Pons (tissue), 1 donor: Measurements from ENCODE around the gene PTGER1.
"Not testable (repeated sequence)": the region's sequence is repeated elsewhere in the genome, so short reads cannot be mapped to it uniquely, and the experiment has no call there.

Experiments
- DNase-seq: peaks from one replicate; pipeline ENCODE4 v3.0.0-alpha.2; 2016; ENCODE audit warnings: low spot score

PTGER1 gene

DNA sequence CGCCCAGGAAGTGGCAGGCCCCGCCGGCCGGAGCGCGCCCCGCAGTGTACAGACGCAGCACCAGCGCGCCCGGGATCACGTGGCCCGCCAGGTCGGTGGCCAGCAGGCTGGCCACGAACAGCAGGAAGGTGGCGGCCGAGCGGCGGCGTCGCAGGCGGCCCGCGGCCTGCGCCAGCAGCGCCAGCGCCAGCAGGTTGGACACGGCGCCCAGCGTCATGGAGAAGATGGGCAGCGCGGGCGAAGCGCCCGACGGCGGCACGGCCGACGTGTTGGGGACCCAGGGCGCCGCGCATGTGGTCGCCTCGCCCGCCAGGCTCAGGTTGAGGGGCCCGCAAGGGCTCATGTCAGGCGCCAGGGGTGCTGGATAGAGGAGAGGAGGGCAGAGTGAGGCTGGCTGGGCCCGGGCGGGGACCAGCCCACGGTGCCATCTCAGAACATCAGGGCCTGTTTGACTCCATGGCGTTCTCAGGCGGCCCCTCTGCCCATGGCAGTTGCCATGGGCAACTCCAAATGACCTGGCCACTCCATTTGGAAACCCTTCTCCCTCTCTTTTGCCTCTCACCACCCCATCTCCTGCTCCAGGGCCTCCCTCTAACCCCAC is 1.1 kb downstream of the PTGER1 start:
- no peak for DNase-seq

DNA sequence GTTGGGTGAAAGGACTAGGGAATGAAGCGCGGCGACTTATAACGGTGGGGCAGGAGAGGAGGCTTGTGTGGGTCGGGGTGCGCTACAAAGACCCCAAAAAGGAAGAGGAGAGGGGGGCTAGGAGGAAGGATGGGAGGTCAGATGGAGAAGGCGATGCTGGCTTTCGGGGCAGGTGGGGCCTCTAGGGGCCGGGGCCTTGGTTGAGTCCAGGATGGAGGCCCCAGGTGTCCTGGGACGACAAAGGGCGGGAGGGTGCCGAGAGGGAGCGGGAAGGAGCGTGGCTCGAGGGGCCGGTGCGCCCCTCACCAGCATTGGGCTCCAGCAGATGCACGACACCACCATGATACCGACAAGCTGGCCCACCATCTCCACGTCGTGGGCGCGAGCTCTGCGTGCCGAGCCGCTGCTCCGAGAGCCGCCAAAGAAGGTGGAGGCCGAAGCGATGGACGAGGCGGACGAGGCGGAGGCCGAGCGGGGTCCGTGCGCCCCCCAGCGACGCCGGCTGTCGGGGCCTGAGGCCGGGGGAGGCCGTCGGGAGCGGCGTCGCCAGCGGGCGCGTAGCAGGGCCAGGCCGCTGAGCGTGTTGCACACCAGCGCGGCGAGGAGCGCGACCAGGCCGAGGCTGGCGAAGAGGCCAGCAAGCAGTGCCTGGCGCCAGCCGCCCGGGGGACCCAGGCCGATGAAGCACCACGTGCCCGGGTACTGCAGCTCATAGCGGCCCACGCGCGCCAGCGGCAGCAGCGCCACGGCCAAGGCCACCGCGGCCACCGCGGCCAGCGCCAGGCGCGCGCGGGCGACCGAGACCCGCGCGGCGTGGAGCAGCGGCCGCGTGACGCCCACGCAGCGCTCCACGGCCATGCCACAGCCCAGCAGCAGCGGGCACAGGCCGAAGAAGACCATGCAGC is 1.8 kb downstream of the PTGER1 start:
- no peak for DNase-seq

DNA sequence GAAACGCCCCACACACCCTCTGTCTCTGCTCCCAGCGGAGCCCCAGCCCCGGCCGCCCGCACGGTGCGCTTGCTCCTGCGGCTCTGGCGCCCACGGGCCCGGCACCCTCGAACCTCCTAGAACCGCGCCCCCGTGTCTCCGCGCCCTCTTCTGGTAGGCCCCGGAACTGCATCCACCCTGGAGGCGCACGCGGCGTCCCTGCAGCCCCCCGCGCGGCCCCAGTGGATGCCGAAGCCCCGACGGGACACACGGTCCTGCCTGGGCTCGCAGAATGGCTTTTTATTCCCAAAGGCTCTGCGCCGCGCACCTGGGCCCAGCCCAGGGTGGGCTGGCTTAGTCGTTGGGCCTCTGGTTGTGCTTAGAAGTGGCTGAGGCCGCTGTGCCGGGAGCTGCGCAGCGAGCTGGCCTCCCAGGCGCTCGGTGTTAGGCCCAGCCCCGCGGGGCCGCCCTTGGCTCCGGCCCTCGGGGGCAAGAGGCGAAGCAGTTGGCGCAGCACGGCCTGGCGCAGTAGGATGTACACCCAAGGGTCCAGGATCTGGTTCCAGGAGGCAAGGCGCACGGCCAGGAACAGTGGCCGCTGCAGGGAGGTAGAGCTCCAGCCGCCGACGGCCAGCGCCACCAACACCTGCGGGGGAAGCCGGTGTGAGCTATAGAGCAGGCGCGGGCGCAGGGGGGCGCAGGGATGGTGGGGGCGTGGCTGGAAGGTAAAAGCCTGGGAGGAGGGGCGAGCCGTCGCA is 2.8 kb downstream of the PTGER1 start:
- no peak for DNase-seq

DNA sequence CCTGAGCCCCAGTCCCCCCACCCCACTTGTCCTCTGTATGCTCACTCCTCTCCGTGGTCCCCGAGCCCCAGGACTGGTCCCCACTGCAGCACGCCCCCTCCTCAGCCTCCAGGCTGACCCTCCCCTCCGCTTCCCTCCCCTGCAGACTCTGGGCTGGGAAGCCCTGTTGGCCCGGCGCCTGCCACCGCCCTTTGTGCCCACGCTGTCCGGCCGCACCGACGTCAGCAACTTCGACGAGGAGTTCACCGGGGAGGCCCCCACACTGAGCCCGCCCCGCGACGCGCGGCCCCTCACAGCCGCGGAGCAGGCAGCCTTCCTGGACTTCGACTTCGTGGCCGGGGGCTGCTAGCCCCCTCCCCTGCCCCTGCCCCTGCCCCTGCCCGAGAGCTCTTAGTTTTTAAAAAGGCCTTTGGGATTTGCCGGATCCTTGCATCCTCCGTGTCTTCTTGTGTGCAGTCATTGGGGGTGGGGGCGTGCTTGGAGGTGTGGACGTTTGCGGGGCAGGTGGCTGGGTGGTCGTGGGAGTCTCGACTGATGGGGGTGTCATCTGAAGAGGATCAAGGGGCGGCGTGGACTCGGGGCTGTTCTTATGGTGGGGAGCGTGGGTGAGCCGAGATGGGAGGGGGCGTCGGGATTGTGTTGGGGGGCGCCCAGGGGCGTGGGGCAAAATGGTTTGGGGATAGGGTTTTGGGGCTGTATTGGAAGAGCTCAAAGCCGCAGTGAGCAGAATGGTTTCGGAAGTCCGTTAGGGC is 3.5 kb downstream of the PTGER1 start:
- no peak for DNase-seq

DNA sequence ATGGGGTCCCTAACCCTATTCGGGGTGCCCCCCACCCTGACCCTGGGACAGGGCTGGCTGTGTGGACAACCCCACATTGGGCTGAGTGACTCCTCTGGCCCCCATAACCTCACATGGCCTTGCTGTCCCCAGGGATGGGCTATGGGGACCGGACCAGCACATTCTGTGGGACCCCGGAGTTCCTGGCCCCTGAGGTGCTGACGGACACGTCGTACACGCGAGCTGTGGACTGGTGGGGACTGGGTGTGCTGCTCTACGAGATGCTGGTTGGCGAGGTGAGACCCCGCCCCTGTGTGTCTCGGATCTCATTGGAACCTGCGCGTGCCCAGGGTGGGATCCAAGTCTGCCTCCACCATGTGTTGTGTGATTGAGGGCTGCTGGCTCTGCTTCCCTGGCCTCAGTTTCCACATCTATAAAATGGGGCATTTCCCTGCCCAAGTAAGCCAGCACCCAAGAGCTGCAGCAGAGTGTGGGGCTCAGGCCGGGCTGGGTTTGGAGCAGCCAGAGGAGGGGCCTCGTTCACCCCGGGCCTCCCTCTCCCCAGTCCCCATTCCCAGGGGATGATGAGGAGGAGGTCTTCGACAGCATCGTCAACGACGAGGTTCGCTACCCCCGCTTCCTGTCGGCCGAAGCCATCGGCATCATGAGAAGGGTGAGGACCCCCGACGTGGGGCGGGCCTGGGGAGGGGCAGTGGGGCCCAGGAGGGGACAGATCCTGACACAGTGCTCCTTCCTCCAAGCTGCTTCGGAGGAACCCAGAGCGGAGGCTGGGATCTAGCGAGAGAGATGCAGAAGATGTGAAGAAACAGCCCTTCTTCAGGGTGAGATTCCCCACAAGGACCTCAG is 4.9 kb downstream of the PTGER1 start:
- no peak for DNase-seq

DNA sequence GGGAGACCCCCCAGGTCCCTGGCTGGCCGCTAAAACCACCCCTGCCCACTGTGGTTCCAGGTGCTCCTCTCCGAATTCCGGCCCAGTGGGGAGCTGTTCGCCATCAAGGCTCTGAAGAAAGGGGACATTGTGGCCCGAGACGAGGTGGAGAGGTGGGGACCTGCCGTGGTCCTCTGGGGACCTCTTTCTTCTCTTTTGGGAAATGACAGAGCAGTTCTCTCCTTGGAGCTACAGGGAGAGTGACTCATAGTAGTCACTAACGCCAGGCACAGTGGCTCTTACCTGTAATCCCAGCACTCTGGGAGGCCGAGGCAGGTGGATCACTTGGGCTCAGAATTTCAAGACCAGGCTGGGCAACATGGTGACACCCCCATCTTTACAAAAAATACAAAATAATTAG is 7.3 kb downstream of the PTGER1 start:
- DNase-seq = no peak

DNA sequence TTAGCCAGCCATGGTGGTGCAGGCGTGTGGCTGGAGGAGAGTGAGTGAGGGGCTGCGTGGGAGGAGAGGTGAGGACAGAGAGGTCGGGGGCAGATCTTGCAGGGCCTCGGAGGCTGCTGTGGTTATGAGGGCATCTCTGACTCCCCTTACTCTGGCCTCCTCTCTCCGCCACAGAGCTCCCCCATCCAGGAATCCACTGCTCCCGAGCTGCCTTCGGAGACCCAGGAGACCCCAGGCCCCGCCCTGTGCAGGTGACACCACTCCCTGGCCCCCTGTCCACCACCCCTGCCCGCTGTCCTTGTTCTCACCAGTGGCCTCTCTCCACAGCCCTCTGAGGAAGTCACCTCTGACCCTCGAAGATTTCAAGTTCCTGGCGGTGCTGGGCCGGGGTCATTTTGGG is 7.8 kb downstream of the PTGER1 start:
- DNase-seq = no peak

DNA sequence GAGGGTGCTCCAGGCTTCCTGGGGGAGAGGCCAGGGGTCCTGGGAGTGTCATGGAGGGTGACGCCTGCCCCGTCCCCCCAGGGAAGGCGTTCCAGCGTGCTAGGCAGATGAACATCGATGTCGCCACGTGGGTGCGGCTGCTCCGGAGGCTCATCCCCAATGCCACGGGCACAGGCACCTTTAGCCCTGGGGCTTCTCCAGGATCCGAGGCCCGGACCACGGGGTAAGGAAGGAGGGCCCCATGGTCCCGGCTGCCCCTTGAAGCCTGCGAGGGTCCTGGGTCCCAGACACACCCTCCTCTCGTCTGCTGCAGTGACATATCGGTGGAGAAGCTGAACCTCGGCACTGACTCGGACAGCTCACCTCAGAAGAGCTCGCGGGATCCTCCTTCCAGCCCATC is 11.4 kb downstream of the PTGER1 start:
- no peak for DNase-seq

DNA sequence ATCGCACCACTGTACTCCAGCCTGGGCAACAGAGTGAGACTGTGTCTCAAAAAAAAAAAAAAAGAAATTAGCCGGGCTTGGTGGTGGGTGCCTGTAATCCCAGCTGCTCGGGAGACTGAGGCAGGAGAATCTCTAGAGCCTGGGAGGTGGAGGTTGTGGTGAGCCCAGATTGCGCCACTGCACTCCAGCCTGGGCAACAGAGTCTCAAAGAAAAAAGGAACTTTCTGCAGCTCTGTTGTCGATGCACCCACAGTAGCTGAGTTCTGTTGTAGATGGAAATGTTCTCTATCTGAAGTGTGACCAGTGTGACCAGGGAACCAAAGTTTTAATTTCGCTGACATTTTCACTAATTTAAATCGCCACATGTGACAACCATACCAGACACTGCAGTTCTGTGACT is 12.8 kb downstream of the PTGER1 start:
- not testable (repeated sequence) for DNase-seq

DNA sequence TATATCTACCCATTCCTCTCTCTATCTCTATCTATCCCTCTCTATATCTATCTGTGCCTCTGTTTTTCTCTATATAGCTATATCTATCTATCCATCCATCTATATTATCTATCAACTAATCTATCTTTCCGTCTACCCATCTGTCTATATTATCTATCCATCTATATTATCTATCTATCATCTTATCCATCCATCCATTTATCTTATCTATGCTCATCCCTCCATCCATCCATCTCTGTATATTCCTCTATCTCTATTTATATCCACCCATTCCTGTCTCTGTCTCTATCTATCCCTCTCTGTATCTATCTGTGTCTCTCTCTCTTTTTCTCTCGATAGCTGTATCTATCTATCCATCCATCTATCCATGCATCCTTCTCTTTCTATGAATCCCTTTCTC is 14.2 kb downstream of the PTGER1 start:
- DNase-seq = no peak

DNA sequence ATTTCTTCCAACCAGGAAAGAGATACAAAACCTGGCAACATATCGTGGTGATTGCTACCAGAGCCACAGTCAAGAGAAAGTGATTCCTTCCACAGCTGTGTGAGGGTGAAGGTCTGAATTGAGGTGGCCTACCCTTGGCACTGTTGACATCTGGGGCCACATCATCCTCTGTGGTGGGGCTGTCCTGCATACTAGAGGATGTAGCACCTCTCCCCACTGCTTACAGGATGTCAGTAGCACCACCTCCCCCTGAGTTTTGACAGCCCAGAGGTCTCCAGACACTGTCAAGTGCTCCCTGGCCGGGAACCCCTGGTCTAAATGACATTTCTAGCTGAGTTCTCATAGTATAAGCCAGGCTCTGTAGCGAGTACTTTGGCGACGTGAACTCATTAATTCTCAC is 15.5 kb downstream of the PTGER1 start:
- no peak for DNase-seq

DNA sequence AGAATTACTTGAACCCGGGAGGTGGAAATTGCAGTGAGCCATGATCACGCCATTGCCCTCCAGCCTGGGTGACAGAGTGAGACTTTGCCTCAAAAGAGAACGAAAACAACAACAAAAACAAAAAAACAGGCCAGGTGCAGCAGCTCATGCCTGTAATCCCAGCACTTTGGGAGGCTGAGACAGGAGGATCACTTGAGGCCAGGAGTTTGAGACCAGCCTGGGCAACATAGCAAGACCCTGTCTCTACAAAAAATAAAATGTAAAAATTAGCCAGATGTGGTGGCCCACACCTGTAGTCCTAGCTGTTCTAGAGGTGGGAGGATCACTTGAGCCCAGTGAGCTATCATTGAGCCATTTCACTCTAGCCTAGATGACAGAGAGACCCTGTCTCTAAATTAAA is 22.9 kb downstream of the PTGER1 start:
- not testable (repeated sequence) for DNase-seq

DNA sequence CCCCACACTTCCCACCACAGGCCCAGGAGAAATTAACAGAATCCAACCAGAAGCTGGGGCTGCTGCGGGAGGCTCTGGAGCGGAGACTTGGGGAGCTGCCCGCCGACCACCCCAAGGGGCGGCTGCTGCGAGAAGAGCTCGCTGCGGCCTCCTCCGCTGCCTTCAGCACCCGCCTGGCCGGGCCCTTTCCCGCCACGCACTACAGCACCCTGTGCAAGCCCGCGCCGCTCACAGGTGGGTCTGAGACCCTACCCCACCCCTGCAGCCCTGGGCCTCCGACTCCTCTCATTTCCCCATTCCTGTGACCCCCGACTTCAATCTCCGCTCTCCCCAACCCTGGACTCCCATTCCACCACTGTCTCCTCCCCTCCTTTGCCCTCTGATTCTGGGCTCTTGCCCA is 24.3 kb downstream of the PTGER1 start:
- DNase-seq = no peak

DNA sequence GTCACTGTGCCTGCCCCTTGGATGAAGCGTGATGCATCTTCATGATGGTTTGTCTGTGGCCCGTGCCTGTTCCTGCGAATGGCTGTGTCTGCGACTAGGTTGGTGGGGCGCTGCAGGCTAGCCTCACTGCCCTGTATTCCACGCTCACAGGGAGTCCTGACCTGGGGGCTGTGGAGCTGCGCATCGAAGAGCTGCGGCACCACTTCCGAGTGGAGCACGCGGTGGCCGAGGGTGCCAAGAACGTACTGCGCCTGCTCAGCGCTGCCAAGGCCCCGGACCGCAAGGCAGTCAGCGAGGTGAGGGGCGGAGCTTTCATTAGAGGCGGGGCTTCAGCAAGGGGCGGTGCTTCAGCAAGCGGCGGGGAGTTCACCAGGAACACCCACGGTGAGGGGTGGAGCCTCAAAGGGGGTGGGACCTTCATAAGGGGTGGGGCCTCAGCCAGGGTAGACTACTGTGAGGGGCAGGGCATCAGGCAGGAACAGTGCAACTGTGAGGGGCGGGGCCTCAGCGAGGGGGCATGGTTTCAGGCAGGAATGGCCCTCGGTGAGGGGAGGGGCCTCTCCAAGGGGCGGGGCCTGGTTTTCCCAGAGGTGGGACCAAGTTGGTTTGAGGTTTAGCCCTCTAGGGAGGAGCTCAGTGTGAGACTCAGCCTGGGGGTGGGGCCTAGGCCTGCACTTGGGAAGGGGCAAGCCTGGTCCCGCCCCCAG is 24.8 kb downstream of the PTGER1 start:
- no peak for DNase-seq

DNA sequence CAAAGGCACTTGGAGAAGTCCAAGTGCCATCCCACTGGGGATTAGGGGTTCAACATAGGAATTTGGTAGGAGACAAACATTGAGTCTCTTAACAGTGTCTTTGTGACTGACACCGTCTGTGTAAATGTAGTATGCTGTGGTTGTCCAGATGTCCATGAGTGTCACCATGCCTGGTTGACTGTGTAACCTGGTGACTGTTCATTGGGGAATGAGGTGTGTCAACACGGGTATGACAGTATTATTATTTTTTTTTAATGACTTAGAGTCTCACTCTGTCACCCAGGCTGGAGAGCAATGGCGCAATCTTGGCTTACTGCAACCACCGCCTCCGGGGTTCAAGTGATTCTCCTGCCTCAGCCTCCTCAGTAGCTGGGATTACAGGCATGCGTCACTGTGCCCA is 25.8 kb downstream of the PTGER1 start:
- DNase-seq = no peak

DNA sequence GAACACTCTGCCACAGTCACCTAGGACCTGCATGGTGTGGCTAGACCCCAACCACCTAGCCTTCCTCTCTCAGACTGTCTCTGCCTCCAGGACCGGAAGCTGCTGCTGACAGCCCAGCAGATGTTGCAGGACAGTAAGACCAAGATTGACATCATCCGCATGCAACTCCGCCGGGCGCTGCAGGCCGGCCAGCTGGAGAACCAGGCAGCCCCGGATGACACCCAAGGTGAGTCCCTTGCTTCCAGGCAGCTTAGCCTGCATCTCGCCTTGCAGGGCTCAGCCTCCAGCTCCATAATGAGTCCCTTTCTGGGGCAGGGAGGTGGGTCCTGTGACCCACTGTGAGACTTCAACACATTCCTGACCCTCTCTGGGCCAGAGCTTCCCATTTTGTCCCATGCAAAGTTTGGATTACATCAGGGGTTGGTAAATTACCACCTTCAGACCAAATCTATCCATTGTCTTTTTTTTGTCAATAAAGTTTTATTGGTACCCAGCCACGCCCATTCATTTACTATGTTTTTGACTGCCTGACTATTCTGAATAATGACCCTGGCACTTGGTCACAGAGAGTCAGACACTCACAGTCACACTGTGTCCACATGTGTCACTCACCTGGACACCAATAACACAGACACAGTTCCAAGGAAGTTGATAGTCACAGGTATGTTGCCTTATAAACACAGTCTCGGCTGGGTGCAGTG is 28.7 kb downstream of the PTGER1 start:
- no peak for DNase-seq

DNA sequence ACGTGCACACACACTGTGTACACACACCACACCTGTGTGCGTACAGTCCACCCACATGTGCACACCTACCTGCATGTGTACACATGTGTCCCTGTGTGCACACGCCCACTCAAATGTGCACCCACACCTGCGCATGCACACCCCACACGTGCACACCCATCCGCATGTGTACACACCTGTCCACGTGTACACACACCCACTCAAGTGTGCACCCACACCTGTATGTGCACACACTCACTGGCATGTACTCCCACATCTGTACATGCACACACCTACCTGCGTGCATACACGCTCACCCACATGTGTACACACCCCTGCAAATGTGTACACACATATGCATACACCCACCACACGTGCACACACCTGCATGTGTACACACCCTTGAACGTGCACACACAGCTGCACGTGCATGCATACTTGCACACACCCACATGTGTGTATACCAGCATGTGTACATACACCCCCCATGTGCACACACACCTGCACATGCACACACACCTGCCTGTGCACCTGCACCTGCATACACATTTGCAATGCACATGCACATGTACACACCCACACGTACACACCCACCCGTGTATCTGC is 31.4 kb downstream of the PTGER1 start:
- DNase-seq = no peak

DNA sequence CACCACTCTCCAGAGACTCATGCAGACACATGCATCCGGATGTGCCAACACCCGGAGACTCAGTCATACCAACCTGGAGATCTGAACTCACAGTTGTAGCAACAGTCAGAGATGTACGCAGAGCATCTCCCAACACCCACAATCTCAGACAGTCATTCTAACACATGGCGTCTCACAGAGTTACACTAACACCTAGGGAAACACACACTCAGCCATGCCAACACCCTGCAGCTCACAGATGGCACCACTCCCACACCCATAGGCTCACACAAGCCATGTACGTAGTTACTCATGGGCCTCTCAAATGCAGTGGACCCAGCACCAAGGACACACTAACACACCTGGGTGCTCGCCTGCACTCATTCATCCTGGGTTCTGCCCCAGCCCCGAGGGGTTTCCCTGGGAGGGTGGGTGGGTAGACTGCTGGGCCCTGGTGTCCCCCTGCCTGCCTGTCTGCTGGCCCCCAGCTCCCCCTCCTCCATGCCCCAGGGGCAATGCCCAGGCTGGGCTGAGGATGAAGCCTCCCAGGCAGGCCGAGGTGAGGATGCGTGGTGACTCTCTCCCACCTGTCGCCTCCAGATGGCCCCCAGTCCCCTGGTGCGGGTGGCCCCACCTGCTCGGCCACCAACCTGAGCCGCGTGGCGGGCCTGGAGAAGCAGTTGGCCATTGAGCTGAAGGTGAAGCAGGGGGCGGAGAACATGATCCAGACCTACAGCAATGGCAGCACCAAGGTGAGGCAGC is 32.1 kb downstream of the PTGER1 start:
- no peak for DNase-seq
